ENCODE data around the gene DIABLO.

DNA sequence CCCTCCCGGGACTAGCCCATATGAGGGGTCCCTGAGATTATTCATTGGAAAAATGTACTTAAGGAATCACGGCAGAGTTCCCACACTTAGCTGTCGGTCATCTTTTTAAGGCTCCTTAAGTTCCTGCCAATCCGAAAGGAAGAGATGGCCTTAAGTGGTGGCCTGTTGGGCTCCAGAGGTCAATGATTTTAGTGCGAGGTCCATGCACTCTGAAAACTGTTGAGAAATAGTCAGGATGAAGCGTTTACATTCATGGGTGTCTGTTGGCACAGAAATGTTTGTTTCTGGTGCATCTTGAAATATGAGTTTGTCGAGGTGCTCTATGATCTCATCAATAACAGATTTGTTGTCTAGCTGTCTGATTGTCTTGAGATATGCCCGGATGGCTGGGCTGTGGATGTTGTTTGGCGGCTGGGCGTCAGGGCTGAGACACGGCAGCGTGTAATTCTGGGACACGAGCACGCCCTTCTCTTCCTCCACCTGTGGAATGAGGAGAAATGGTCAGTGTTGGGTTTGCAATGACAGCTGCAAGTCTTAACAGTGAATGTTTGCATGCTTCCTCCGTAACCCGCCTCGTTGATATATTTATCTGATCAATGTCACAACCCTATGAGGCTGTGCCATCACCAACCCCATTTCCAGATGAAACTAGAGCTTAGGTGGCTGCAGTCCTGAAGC is 53.5 kb downstream of the DIABLO start:
- no peak for TF ChIP-seq ZFP36 (IDR thresholded peaks at IDR 0.05; ENCODE audit: borderline replicate concordance, partially characterized antibody)
- TF ChIP-seq, protein P1, sequence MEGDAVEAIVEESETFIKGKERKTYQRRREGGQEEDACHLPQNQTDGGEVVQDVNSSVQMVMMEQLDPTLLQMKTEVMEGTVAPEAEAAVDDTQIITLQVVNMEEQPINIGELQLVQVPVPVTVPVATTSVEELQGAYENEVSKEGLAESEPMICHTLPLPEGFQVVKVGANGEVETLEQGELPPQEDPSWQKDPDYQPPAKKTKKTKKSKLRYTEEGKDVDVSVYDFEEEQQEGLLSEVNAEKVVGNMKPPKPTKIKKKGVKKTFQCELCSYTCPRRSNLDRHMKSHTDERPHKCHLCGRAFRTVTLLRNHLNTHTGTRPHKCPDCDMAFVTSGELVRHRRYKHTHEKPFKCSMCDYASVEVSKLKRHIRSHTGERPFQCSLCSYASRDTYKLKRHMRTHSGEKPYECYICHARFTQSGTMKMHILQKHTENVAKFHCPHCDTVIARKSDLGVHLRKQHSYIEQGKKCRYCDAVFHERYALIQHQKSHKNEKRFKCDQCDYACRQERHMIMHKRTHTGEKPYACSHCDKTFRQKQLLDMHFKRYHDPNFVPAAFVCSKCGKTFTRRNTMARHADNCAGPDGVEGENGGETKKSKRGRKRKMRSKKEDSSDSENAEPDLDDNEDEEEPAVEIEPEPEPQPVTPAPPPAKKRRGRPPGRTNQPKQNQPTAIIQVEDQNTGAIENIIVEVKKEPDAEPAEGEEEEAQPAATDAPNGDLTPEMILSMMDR (IDR thresholded peaks at IDR 0.05) = no peak
- TF ChIP-seq, protein P2, sequence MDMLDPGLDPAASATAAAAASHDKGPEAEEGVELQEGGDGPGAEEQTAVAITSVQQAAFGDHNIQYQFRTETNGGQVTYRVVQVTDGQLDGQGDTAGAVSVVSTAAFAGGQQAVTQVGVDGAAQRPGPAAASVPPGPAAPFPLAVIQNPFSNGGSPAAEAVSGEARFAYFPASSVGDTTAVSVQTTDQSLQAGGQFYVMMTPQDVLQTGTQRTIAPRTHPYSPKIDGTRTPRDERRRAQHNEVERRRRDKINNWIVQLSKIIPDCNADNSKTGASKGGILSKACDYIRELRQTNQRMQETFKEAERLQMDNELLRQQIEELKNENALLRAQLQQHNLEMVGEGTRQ (IDR thresholded peaks at IDR 0.05) = no peak
- no peak for TF ChIP-seq SMC3 (IDR thresholded peaks at IDR 0.05)
- TF ChIP-seq KDM5A (IDR thresholded peaks at IDR 0.05) = no peak
- TF ChIP-seq POLR2A (IDR thresholded peaks at IDR 0.05; ENCODE audit: low read length) = no peak
- TF ChIP-seq JUN (IDR thresholded peaks at IDR 0.05) = no peak
- TF ChIP-seq NFE2L2 (conservative IDR thresholded peaks at IDR 0.05; ENCODE audit: low read length) = no peak
- TF ChIP-seq, protein P3, sequence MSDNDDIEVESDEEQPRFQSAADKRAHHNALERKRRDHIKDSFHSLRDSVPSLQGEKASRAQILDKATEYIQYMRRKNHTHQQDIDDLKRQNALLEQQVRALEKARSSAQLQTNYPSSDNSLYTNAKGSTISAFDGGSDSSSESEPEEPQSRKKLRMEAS (IDR thresholded peaks at IDR 0.05) = no peak
- no peak for TF ChIP-seq RCOR1 (IDR thresholded peaks at IDR 0.05; ENCODE audit: low read depth, low read length)
- TF ChIP-seq CEBPB (IDR thresholded peaks at IDR 0.05) = no peak

All from A549 (cell line).